GM18951 (cell line): ENCODE data around the gene IDI2.
"Not testable (repeated sequence)": the region's sequence is repeated elsewhere in the genome, so short reads cannot be mapped to it uniquely, and the experiment has no call there.

Experiments
- POLR2A ChIP-seq: IDR thresholded peaks from 4 replicates; pipeline ENCODE4 v1.6.1; 2011; ENCODE audit warnings: mild to moderate bottlenecking; ENCODE audit not compliant: insufficient read length, insufficient read depth; ENCODE audit errors: extremely low read depth
- in situ Hi-C: fragments of 300-500 bp; cut with MboI; formaldehyde crosslinking; loops from one replicate; pipeline ENCODE4 v1.12.0; 2022; ENCODE audit warnings: low sequenced_read_pairs, mixed read lengths, inconsistent platforms; ENCODE audit not compliant: unreplicated experiment

IDI2 gene

DNA sequence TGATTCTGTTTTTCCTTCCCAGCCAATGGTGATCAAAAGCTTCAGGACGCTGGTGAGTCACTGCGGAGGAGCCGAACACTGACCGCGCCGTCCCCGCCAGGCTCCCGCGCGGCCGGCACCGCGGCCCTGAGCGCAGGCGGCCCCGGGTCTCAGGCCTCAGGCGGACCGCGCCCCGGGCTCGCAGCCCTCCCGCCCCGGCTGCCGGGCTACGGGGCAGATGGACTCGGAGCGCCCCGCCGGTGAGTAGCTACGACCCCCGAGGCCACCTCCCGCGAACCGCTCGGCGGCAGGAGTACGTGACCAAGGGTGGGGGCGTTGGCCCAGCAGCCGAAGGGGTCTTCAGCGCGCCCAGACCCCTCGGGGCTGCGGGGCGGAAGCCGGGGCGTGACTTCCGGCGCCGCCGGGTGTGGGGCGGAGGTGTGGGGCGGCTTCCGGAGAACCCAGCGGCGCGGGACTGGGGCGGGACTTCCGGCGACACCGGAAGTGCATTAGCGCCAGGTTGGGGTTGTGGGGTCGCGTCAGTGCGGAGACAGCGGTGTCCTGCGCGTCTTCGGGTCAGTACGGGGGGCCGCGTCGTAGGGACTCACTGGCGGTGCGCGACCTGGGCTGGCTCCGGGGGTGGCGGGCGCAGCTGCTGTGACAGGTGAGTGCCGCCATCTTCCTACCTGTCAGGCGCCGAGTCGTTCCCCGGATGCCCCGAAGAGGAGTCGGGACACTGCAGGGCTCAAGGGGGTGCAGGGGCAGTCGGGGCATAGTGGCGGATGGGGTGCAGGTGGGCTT lies 30.9 kb upstream of the IDI2 start, which contains the start of gene WDR37:
Gene WDR37 (plus strand): TSS at position 60 of the 780 bp plus-strand sequence. CDS start 15,771 bp downstream, outside the sequence.
- peak; percentile 77 for TF ChIP-seq POLR2A
- in situ Hi-C loops, result no loop called here

DNA sequence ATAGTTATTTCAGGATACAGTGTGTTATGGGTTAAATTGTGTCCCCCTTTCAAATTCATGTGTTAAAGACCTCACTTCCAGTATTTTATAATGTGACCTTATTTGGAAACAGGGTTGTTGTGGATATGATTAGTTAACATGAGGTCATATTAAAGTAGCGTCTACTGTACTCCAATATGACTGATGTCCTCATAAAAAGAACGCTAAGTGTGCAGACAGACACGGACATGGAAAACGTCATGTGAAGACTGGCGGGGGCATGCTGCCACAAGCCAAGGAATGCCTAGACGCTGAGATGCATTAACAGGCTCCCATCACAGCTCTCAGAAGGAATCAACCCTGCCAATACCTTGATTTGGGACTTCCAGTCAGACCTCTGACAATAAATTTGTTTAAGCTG lies 29.0 kb upstream of the IDI2 start:
- no peak for TF ChIP-seq POLR2A
- in situ Hi-C loops, result no loop called here

DNA sequence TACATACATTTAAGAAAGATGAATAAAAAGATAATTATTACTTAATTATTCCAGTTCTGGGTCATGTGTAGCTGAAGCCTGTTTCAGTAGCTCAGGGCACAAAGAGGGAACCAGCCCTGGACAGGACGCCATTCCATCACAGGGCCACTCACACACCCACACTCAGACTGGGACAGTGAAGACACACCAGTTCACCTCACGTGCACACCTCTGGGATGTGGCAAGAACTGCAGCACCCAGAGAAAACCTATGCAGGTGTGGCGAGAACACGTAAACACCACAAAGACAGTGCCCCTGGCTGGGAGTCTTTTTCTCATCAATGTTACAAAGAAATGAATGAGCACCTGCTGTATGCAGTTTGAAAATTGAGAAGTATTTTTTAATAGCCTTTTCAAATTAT lies 24.9 kb upstream of the IDI2 start:
- in situ Hi-C loops, result no loop called here
- no peak for TF ChIP-seq POLR2A

DNA sequence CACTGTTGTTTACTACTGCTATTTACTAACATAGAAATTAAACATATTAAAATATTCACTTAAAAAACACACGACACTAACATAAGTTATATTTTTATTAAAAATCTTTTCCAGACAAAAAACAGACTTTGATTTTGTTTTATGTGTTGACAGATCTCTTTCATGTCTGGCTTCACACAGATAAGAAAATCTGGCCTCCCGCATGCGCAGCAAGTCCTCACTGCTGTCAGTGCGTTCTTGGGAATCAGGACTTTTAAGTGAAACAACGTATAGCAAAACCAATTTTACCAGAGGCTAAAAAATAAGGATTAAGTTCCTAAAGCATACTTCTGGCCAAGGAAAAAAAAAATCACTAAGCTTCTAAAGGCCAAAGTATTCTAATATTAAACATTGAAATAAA lies 24.5 kb upstream of the IDI2 start:
- no peak for TF ChIP-seq POLR2A
- in situ Hi-C loops, result no loop called here

DNA sequence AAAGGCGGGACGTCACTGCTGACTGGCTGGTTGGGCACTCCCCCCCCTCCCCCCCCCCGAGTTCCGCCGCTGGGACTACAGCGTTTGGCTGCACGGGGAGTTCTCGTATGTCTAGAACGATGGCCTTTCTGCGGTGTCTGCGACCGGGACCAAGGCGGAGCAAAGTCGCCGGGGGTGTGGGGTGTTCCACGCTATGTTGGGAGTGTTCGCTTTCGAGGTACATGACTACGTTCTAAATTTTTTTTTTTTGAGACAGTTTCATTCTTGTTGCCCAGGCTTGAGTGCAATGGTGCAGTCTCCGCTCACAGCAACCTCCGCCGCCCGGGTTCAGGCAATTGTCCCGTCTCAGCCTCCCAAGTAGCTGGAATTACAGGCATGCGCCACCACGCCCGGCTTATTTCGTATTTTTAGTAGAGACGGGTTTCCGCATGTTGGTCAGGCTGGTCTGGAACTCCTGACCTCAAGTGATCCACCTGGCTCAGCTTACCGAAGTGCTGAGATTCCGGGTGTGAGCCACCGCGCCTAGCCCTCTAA lies 23.8 kb upstream of the IDI2 start:
- TF ChIP-seq POLR2A, result no peak
- in situ Hi-C loops, result no loop called here

DNA sequence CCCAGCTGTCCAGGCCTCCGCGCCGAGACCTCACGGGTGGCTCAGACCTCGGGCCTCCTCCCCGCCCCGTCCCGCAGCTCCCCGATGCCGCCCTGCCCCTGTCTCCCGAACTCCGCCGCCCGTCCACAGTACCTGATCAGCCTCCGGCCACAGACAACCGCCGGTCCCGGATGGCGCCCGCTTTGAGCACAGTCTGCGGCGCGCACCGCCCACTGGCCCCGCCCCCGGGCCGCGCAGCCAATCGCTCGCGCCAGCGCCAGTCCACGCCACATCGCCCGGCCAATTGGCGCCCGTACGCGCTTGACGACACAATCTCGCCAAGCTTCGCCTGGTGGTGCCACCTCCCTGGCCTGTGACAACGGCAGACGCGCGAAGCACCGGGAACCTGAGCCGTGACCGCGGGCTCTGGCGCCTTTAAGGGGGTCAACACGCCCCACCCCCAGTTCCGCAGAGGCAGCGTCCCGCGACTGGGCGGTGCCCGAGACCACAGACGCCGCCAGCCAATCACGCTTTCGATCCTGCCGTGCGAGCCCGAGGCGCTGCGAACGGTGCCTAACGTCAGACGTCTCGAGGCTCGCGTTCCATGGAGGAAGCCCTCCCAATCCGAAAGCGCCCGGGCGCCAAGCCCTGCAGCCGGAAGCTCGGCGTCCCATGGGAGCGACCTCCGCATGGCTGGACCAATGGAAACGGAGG lies 23.2 kb upstream of the IDI2 start, which contains the start of gene IDI1:
Gene IDI1 (minus strand): TSS at position 388 of the 693 bp plus-strand sequence. CDS start 116 bp downstream, at position 272.
- TF ChIP-seq POLR2A, result peak; percentile 99
- in situ Hi-C loops, result no loop called here

DNA sequence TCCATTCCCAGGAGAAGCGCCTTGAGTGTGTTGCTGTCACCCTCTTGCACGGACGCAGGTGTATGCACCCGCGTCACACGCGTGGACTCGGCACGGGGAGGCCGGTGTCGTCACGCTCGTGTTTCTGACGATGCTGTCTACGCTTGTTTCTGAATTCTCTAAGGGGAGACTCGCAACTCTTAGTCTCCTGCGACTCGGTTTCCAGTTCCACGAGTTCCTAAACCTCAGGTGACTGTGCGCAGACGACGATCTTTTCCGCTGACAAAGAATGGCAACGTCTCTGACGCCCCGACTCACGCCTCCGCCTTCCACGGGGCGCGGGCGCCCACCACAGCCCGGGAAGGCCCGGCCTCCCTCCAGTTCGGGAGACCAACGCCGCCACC lies 22.7 kb upstream of the IDI2 start:
- TF ChIP-seq POLR2A, result no peak
- in situ Hi-C loops, result no loop called here

DNA sequence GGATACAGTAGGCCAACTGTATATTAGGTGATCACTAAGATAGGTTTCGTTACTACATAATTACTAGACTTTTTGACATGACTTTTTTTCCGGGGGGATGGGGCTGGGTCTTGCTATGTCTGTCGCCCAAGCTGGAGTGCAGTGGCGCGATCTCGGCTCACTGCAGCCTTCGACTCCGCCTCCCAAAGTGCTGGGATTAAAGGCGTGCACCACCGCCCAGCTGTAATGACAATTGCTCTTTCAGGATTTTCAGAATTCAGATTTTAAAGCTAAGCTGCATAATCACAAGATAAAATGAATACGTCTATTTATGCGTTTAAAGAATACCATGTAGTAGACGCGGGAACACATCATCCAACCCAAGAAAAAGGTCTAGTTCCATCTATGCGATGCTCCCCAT lies 22.3 kb upstream of the IDI2 start:
- TF ChIP-seq POLR2A, result no peak
- in situ Hi-C loops, result no loop called here

DNA sequence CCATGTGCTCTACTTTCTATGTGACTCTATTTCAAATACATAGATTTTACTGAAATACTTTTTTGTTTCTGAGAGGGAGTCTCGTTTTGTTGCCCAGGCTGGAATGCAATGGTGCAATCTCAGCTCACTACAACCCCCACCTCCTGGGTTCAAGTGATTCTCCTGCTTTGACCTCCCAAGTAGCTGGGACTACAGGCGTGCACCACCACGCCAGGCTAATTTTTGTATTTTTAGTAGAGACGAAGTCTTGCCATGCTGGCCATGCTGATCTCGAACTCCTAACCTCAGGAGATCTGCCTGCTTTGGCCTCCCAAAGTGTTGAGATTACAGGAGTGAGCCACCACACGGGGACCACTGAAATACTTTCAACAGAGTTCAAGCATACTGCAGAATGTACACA lies 19.8 kb upstream of the IDI2 start:
- in situ Hi-C loops, result no loop called here
- TF ChIP-seq POLR2A, result no peak

DNA sequence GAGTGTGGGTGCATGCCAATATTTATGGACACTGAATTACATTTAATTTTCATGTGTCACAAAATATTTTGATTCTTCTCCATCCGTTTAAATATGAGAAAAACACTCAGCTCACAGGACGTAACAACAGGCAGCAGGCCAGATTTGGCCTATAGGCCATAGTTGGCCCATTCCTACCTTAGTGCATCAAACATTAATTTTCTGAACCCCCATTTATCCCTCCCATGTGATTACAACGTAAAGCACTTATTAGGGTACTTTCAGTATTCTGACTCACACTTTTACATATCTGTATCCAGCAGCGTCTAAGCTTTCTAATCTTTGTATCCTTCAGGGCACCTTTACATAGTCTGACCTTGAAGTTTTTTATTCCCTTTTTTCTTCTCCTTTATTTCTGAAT lies 19.3 kb upstream of the IDI2 start:
- in situ Hi-C loops, result no loop called here
- TF ChIP-seq POLR2A, result no peak

DNA sequence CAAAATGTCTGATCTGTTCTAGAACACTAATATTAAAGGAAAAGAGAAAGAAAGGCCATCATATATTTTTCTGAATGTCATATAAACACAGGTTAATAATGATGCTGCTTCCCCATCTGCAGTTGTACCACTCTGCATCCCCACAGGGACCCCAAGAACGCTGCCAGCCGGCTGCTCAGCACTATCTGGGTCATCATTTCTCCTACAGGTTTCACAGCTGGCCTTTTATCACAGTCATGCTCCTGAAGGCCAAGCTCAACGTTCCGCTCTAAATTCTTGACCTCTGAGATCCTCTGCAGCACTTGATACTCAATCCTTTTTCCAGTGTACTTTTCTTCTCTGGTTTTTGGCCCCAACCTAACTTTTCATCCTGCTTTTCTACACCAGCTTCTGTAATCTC lies 18.5 kb upstream of the IDI2 start:
- in situ Hi-C loops, result no loop called here
- no peak for TF ChIP-seq POLR2A

DNA sequence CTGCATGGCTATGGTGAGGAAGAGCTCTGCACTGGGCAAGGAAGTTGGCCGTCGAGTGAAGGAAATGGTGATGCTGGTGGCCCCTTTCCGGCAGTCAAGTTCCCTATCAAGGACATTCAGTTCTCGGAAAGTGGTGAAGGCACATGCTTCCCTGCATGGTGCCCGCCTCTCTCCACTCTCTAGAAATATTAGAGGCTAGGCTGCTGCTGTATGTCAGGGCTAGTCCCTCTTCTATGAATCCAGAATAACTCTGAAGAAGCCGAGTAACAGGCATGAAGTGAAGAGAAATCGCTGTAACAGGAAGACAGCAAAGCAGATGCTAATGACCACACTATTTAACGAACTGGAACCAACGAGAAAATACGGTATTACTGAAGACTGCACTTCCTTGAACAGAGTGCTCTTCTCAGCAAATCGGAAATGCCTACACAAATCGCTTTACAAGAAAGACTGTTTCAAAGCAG lies 17.9 kb upstream of the IDI2 start:
- in situ Hi-C loops, result no loop called here
- TF ChIP-seq POLR2A, result peak; percentile 25

DNA sequence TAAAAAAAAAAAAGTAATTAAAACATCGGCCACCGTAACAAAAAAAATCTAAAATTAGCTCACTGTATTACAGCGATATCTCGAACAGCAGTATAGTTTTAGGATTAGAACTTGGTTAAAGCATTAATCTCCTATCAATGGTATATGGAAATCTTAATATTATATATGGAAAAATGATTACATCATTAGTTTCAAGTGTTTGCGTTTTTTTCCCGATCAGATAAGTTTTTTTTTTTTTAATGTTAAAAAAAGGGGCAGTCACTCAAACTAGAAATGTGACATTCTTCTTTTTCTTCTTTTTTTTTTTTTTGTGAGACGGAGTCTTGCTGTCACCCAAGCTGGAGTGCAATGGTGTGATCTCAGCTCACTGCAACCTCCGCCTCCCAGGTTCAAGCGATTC lies 15.9 kb upstream of the IDI2 start:
- in situ Hi-C loops, result no loop called here

DNA sequence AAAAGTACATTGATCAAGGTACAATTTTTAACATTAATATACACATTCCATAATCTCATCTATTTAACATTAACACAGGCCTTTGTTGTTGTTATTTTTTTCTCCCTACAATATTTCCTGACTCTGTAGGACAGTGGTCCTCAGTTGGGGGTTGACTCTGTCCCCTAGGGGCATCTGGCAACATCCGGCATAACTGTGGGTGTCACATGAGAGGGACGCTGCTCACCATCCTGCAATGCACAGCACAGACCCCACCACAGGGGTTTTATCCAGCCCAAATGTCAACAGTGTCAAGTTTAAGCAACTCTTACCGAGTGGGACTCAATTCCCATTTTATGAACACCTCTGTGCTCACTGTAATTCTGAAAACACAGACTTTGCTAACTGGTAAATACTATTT lies 14.5 kb upstream of the IDI2 start:
- in situ Hi-C loops, result no loop called here
- no peak for TF ChIP-seq POLR2A

More for the DNA sequence above, 15.9 kb upstream of the IDI2 start:
- no peak for TF ChIP-seq POLR2A

DNA sequence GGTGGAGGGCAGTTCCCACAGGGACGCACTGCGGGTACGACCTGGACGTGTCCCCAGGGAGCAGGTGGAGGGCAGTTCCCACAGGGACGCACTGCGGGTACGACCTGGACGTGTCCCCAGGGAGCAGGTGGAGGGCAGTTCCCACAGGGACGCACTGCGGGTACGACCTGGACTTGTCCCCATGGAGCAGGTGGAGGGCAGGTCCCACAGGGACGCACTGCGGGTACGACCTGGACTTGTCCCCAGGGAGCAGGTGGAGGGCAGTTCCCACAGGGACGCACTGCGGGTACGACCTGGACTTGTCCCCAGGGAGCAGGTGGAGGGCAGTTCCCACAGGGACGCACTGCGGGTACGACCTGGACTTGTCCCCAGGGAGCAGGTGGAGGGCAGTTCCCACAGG lies 13.1 kb upstream of the IDI2 start:
- in situ Hi-C loops, result not testable (repeated sequence)
